Left colon (tissue), 2 donors: Measurements from ENCODE around the gene RPN2. TPM values are rescaled to one million over a fixed set of nuclear protein-coding genes. Genes with fewer than 3 reads are reported as not detected.
A peak's percentile ranks its signal among the peaks of the same experiment; 100 is the strongest.

Experiments used
- ATAC-seq: fragments of 200-7000 bp; cut with Tn5 transposase; one replicate; pipeline ENCODE4 v1.9.1; 2020; ENCODE audit warnings: mild to moderate bottlenecking, moderate library complexity
- DNase-seq, 2 donors: peaks; one replicate each; pipeline ENCODE4 v3.0.0-alpha.2; 2020
- intact Hi-C, 2 donors: fragments of 100-400 bp; cut with DNase I in 1 of 2; cut with micrococcal nuclease in 1 of 2; formaldehyde crosslinking; loops; one replicate each; pipeline versions ENCODE4 v1.11.2 to v1.14.0; 2022; cut with DNase I, micrococcal nuclease
- total RNA-seq, 2 donors: library from RNA; stranded (reverse); fragmentation: NEBNext Ultra II Directional; extraction: Animal tissue kit (Norgen Biotek cat#: 25700); gene quantifications; one replicate each; pipeline ENCODE4 v1.2.1, GENCODE V29; 2021
- donor health status: DM: no; HTN: no; CAD: no.
- donor health status: DM: yes; HTN: yes; CAD: no.

RPN2 gene
- total RNA-seq, 2 donors from 2014 or later: 133 to 155 TPM

DNA sequence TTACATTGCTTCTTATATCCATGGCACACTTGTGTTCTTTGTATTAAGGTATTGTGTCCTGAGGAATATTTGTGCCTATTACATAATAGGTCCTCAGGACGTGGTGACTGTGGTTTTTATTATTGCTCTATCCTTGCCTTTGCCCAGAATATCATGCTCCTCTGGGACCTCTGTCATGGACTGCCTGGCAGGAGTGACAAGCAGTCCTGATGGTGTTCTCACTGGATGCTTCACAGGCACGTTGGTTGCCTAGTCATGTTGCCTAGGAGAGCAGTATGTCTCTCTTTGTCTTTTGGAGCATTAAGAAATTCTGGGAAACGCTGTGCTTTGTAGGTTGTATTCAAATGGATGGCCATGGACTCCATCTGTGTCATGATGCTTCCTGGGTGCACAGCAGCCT is 24.9 kb downstream of the RPN2 start:
- ATAC-seq: no peak
- DNase-seq: no peak
- intact Hi-C loops: loop anchor here in 1 of 2 donors (5.0 kb wide), 1 partner anchor 328 kb away; no protein-coding TSS in a partner anchor

DNA sequence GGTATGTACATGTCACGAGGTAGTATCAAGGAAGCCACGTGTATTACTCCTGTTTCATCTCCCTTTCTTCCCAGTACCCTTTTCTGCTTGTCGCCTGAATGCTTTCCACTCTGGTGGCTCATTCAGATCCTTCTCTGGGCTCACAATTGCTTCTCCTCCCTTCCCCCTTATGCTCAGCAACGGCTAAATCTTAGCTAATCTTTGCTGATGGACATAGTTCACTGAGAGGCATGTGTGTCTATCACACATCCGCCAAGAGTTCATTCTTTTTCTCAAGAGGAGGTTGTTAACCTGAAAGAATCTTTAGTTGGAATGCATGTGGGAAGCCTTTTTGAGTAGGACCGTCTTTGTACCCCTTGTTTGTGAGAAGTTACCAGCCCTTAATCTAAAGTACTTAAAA is 26.0 kb downstream of the RPN2 start:
- ATAC-seq: no peak
- intact Hi-C loops: no loop called here
- DNase-seq: no peak

DNA sequence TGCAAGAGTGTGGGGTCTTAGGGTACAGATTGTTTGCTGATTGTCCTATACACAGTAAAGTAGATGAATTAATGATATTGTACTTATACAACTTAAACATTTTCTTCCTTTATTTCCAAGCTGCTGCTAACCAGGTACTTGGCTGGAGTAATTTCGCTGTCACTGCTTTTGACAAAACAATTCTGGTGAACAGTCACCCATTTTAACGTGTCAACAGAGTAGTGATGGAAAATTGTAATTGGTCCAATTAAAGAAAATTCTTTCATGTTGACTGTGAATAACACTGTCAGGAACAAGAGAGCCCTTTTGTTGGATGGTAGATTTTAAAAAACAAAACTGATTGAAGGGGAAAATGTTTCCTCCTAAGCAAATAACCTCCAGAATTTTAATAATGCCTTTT is 26.7 kb downstream of the RPN2 start:
- intact Hi-C loops: no loop called here
- DNase-seq (no peak), ATAC-seq (no peak)

DNA sequence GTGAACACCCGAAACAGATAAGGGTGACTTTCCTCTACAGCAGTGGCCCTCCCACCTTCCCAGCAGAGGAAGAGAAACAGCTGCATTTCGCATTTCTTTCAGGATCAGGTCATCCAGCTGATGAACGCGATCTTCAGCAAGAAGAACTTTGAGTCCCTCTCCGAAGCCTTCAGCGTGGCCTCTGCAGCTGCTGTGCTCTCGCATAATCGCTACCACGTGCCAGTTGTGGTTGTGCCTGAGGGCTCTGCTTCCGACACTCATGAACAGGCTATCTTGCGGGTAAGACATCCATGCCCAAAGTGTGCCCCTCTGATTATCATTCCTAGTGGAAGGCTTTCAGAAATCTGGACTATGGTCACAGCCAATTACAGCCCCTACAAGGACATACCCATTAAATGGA is 28.0 kb downstream of the RPN2 start:
- ATAC-seq (no peak), DNase-seq (no peak)
- intact Hi-C loops: no loop called here

DNA sequence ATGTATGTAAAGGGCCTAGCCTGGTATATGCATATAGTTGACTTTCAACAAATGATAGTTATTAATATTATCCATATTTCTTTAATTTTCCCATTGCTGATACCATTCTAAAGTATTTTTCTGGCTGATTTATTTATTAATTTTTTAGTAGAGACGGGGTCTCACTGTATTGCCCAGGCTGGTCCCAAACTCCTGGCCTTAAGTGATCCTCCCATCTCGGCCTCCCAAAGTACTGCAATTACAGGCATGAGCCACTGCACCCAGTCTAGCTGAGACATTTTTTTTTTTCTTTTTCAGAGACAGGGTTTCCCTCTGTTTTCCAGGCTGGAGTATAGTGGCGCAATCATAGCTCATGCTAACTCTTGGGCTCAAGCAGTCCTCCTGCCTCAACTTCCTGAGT is 30.1 kb downstream of the RPN2 start:
- intact Hi-C loops: no loop called here
- no peak for DNase-seq
- no peak for ATAC-seq

GRCh38 chr20:37209661-37210314 is 30.7 kb downstream of the RPN2 start:
- no peak for DNase-seq
- intact Hi-C loops: no loop called here
- peak; percentile 69 for ATAC-seq

DNA sequence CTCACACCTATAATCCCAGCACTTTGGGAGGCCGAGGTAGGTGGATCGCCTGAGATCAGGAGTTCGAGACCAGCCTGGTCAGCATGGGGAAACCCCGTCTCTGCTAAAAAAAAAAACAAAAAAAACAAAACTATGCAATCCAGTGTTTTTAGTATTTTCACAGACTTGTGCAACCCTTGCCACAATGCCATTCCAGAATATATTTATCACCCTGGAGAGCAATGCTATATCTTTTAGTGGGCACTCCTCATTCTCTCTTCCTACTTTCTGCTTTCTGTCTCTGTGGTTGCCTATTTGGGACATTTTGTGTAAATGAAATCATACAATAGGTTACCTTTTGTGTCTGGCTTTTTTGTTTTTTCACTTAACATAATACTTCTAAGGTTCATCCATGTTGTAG is 39.3 kb downstream of the RPN2 start:
- intact Hi-C loops: no loop called here
- DNase-seq: no peak
- no peak for ATAC-seq

DNA sequence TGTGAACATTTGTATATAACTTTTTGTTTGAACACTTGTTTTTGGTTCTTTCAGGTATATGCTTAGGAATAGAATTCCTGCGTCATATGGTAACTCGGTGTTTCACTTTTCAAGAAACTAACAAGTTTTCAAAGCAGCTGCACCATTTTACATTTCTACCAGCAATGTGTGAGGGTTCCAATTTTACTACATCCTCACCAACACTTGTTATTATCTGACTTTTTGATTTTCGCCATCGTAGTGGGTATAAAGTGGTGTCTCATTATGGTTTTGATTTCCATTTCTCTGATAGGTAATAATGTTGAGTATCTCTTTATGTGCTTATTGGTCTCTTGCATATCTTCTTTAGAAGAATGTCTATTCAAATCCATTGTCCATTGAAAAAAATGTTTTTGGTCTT is 39.8 kb downstream of the RPN2 start:
- DNase-seq (no peak), ATAC-seq (no peak)
- intact Hi-C loops: no loop called here

DNA sequence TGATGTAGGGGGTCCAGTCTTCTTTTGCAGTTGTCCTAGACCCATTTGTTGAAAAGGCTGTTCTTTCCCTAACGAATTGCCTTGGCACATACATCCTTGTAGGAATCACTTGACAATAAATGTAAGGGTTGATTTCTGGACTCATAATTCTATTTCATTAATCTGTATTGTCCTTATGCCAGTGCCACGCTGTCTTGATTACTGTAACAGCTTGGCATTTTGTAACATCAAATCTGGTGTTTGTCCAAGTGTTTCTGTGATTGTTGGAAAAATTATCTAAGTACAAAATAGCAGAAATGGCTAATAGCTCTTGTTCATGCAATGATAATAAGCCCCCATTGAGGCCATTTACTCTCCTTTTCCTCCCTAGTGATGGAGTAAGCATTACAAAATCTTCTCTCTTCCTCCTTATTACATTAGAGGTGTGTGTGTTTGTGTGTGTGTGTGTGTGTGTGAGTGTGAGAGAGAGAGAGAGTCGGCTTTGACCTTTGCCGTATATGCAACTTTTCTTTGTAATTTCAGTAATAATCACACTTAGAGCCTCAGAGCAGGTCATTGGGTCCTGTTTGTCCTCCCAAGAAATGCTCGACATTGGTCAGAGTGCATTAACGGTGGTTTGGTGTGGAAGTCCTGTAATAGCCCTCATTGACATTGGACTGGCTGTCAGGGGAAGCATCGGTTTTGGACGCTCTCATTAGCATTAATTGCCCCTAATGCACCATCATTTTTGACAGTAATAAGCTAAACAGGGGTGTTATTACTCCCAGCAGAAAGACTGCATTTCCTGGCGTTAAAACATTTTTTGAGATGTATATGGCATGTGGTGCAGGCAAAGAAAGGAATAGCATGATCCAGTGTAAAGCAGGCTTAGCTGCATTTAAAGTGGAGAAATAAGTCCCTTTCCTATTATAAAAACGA is 40.9 kb downstream of the RPN2 start:
- ATAC-seq (no peak), DNase-seq (no peak)
- intact Hi-C loops: no loop called here

- intact Hi-C loops: no loop called here
- DNase-seq (no peak), ATAC-seq (no peak)
Measured at GRCh38 chr20:37220731-37221130, 41.6 kb downstream of the RPN2 start.

DNA sequence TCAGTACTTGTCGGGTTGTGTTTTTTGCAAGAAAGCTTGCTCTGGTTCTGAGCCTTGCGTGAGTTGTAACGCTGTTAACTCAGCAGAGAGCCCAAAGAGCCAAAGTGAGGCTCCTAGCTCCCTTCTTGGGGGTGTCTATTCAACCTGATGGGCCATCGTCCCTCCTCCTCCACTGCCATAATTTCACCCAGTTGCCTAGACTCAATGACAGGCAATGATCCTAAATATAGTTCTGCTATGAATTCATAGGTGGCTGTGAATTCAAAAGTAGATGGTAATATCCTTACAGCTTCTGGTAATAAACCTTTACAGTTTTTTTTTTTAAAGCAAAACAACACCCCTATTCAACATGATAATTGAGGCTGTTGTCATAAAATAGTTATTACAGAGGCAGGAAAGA is 43.0 kb downstream of the RPN2 start:
- peak; percentile 60 for ATAC-seq
- intact Hi-C loops: no loop called here
- no peak for DNase-seq

DNA sequence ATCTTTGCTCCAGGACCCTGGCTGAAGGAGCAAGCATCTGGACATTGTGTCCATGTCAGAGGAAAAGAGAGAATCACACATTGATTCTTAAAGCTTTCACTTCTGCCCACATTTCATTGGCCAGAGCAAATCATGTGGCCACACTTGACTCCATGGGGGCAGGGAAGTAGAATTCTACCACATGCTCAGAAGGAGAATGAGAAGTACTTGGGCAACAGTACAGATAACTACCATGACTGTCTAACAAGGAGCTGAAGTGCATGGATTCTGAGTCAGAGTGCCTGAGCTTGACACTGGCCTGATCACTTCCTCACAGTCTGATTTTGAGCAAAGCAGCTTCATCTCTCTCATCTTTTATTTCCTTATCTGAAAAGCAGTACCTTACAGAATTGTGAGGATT is 43.9 kb downstream of the RPN2 start:
- ATAC-seq (peak; percentile 46), DNase-seq (no peak)

GRCh38 chr20:37225146-37225545 is 46.0 kb downstream of the RPN2 start:
- intact Hi-C loops: no loop called here
- ATAC-seq (no peak), DNase-seq (no peak)

More for the DNA sequence above, 43.9 kb downstream of the RPN2 start:
- intact Hi-C loops: no loop called here

DNA sequence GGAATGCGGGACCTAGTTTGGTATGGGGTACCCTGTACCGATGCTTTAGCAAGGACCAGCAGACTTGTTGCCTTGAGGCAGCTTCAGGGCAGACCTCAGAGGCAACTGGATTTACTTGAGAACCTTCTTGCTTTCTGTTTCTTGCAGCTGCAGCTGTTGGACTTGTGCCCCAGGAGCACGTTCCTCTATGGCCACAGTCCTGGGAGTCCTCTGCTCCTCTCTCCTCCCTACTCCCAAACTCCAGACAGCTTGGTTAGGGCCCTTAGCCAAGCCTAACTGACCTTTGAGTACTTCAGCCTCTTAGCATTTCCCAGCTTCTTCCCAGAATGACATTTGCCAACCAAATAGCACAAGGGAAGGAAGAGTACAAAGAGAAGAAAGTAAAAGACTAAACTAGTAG is 47.8 kb downstream of the RPN2 start:
- no peak for ATAC-seq
- peak; percentile 18 to 35 for DNase-seq
- intact Hi-C loops: no loop called here

GRCh38 chr20:37228082-37228481 is 49.0 kb downstream of the RPN2 start:
- DNase-seq (no peak), ATAC-seq (no peak)
- intact Hi-C loops: no loop called here

- DNase-seq: no peak
Measured at GRCh38 chr20:37228656-37229055, 49.5 kb downstream of the RPN2 start.

GRCh38 chr20:37229357-37229756 is 50.2 kb downstream of the RPN2 start:
- DNase-seq (no peak), ATAC-seq (no peak)
- intact Hi-C loops: no loop called here

More at GRCh38 chr20:37228656-37229055, 49.5 kb downstream of the RPN2 start:
- intact Hi-C loops: no loop called here
- ATAC-seq: no peak

- intact Hi-C loops: no loop called here
- ATAC-seq (no peak), DNase-seq (no peak)
Measured at GRCh38 chr20:37230200-37230599, 51.1 kb downstream of the RPN2 start.

DNA sequence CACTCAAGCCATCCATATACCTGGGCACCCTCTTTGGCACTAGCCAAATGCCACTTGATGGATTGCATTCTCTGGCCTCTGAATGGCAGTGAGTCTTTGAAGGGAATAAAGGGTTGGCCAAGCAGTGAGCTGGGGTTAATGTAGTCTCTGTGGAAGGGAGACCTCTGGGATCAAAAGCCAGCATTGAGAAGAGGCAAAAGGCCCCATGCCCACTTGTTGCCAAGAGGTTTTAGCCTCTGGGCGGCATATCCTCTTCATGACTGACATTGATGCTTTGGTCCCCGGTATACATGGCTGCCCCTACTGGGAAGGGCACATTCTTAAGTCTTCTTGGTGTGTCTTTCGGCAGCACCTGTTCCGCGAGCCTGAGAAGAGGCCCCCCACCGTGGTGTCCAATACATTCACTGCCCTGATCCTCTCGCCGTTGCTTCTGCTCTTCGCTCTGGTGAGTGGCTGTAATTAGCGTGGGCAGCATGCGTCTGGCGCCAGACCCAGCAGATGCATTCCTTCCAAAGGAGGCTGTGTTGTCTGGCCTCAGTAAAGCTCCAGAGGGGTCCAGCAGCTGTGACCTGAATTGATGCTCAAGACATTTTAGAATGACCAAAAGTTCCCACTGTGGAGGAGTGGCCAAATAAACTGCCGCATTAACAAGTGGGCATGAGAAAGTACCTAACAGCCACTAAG is 53.0 kb downstream of the RPN2 start:
- intact Hi-C loops: no loop called here
- ATAC-seq: no peak
- no peak for DNase-seq
